ENCODE results near the gene S100A6.

The S100A6 gene

DNA sequence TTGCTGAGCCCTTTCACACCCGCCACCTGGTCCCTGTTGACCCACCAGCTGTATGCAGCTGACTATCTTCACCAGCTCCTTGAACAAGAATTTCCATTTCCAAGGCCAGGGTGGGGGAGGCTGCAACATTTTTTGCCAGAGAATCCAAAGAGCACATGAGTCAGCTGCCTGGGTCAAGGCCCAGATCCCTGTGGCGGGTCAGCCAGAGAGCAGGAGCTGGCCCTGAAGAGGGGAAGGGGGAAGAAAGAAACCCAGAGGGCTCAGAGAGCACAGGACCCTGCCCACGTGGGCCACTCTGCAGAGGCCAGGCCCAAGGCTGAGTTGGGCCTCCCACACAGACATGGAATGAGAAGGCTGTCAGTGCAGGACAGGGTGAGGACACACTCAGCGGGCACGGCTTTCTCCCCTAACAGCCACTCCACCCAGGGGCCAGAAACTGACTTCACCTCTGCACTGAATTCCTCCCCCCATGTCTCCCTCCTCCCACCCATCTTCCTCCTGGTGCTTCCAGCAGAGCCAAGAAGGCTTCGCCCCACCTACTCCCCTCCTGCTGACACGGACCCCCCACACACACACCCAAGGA lies 28.9 kb downstream of the S100A6 start:
- peak in 11 of 56 donors; percentile 12 to 50 (median 17) for DNase-seq

GRCh38 chr1:153506386-153506785 lies 29.4 kb downstream of the S100A6 start:
- no peak for DNase-seq

DNA sequence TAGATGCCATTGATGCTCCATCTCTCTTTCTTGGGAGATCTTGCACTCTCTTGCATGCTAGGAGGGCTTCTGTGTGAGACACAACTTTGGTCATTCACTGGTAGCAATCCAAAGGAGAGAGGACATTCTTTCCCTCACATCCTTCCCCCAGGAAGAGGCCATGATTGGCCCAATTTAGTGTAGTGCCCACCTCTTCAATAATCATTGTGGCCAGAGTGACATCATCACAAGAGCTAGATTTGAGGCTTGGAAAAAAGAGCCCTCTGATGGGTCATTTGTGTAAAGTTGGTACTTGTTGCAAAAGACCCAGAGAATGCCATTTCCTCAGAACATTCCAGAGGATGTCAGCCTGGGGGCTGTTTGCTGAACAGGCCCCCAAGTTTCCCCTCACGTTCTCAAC lies 30.2 kb downstream of the S100A6 start:
- DNase-seq = no peak

- no peak for DNase-seq
Observed at GRCh38 chr1:153503766-153504165, 32.0 kb downstream of the S100A6 start.

DNA sequence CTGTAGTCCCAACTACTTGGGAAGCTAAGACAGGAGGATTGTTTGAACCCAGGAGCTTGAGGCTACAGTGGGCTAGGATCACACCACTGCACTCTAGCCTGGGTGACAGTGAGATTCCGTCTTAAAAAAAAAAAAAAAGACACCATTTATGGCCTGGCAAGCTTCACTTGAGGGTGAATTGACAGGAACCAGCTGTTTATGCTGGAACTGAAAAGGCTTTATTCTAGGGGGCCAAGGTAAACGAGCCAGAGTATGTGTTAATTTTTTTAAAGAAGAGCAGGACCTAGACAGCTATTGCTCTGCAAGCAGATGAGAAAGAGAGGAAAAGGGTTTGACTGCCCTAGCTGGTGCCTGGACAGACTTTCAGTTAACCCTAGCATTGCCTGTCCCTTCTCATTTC lies 37.0 kb downstream of the S100A6 start:
- DNase-seq = no peak

- no peak for DNase-seq
Observed at GRCh38 chr1:153495536-153495935, 40.3 kb downstream of the S100A6 start.

GRCh38 chr1:153494976-153495535 lies 40.7 kb downstream of the S100A6 start:
- peak in 43 of 56 donors; percentile 5 to 75 (median 25) for DNase-seq

DNA sequence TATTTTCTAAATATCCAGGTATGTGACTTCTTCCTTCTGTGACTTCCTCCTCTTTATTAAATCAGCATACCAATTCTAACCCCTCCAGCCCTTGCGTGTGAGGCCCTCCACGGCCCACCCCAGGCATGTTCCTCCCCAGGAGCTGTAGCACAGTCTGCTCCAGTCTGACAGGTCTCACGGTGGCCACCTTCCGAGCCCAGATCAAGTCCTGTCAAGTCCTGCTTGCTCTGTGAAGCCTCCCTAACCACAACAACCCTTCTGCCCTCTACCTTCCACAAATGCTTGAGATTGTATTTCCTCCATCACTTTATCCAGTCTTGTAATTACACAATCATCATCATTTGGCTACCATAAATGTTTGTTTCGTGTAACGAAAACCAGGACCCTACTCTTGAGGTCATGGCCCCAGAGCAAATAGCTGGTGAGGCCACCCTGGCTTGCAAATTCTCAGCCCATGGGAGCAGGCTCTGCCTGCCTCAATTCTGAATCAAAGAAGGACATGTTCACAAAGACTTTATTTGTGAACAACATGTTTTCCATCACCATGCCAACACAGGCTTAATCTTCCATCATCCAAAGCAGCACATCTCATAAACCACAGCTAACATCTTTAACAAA lies 42.3 kb downstream of the S100A6 start:
- no peak for DNase-seq

- peak in 11 of 56 donors; percentile 7 to 85 (median 16) for DNase-seq
Observed at GRCh38 chr1:153490272-153491051, 45.3 kb downstream of the S100A6 start.

- peak in 1 of 56 donors; percentile 34 for DNase-seq
Observed at GRCh38 chr1:153488731-153489130, 47.1 kb downstream of the S100A6 start.

GRCh38 chr1:153487707-153488106 lies 48.1 kb downstream of the S100A6 start:
- DNase-seq = no peak

DNA sequence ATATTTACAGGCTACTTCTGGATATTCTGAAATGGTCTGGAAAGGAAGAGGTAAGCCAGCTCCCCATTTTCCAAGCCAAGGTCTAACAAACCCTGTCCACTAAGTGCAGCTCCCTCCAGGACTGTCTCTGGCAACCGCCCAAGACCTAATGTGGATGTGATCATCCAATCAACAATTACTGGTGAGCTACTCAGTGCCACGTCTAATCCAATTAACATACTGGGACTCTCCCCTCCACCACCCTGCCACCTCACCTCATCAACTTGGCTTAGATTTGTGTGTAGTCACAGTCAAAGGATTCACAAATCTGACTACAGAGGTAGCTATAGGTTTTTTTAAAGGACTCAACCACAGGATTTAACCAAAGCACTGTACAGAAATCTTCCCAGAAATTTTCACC lies 49.9 kb downstream of the S100A6 start:
- peak in 1 of 56 donors; percentile 4 for DNase-seq

Data from nucleus accumbens (tissue), 56 donors.